ENCODE measurements around the gene SYTL4.

Gene SYTL4

DNA sequence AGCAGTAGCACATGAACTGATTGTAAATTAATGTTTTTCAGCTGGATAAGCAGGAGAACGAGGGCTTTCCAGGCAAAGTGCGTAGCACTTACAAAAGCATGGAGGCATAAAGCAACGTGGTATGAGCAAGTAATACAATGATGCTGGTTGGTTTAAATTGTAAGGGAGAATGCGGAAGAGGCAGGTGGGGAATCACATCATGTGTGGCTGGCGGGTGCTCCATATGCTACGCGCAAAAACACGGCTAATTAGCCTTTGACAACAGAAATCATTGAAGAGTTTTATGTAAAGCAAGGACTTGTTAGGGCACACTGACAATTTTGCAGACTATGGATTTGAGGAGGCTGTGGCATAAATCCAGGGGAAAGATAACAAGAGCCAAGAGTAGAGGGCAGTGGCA lies 14.6 kb downstream of the SYTL4 start:
- TF ChIP-seq, protein P1, sequence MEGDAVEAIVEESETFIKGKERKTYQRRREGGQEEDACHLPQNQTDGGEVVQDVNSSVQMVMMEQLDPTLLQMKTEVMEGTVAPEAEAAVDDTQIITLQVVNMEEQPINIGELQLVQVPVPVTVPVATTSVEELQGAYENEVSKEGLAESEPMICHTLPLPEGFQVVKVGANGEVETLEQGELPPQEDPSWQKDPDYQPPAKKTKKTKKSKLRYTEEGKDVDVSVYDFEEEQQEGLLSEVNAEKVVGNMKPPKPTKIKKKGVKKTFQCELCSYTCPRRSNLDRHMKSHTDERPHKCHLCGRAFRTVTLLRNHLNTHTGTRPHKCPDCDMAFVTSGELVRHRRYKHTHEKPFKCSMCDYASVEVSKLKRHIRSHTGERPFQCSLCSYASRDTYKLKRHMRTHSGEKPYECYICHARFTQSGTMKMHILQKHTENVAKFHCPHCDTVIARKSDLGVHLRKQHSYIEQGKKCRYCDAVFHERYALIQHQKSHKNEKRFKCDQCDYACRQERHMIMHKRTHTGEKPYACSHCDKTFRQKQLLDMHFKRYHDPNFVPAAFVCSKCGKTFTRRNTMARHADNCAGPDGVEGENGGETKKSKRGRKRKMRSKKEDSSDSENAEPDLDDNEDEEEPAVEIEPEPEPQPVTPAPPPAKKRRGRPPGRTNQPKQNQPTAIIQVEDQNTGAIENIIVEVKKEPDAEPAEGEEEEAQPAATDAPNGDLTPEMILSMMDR (conservative IDR thresholded peaks at IDR 0.05; ENCODE audit: low read depth, low read length): no peak
- Histone ChIP-seq H3K4me3 (IDR thresholded peaks at IDR 0.05; ENCODE audit: insufficient read depth, low read depth, low read length) (no peak overlapping the region), H3K4me1 (ENCODE audit: low read depth, poor library complexity, severe bottlenecking) (no peaks in the 10 kb centered on the region), H3K27me3 (ENCODE audit: insufficient read depth, low read depth) (no peaks in the 10 kb centered on the region), H4K20me1 (ENCODE audit: insufficient read depth) (no peaks in the 10 kb centered on the region), H3K4me2 (no peak overlapping the region), H3K27ac (no peak overlapping the region), H2AFZ (ENCODE audit: low read depth) (no peak overlapping the region), H3K9ac (no peak overlapping the region), H3K79me2 (ENCODE audit: insufficient read depth, low read depth) (no peaks in the 10 kb centered on the region), H3K36me3 (ENCODE audit: insufficient read depth) (no peaks in the 10 kb centered on the region)

DNA sequence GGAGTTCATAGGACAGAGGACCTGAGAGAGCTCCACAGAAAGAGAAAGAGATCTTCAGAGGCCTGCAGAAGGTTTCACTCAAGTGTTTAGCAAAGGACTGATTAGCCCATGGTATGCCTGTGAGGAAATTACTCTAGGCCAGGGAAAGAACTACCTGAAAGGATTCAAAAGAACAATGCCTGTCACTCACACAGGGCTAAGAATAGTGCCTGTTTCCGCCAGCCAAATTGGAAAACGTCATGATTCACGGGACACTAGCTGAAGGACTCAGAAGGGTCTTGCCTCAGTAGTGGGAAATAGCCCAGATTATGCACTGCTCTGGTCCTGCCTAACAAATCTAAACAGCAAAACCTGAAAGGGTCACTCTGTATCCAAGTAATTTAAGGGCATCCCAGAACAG lies 21.1 kb downstream of the SYTL4 start:
- no peaks in the 10 kb centered on the region for H3K4me1 ChIP-seq (ENCODE audit: low read depth, poor library complexity, severe bottlenecking)
- no peaks in the 10 kb centered on the region for H3K36me3 ChIP-seq (ENCODE audit: insufficient read depth)
- H3K79me2 ChIP-seq (ENCODE audit: insufficient read depth, low read depth): no peaks in the 10 kb centered on the region
- H3K9ac ChIP-seq: no peak overlapping the region
- H3K4me2 ChIP-seq: no peak overlapping the region
- no peaks in the 10 kb centered on the region for H3K27me3 ChIP-seq (ENCODE audit: insufficient read depth, low read depth)
- H4K20me1 ChIP-seq (ENCODE audit: insufficient read depth): no peaks in the 10 kb centered on the region
- no peak overlapping the region for H3K4me3 ChIP-seq (IDR thresholded peaks at IDR 0.05; ENCODE audit: insufficient read depth, low read depth, low read length)
- no peak overlapping the region for H3K27ac ChIP-seq
- no peak overlapping the region for H2AFZ ChIP-seq (ENCODE audit: low read depth)
- TF ChIP-seq, protein P1 (conservative IDR thresholded peaks at IDR 0.05; ENCODE audit: low read depth, low read length): no peak

DNA sequence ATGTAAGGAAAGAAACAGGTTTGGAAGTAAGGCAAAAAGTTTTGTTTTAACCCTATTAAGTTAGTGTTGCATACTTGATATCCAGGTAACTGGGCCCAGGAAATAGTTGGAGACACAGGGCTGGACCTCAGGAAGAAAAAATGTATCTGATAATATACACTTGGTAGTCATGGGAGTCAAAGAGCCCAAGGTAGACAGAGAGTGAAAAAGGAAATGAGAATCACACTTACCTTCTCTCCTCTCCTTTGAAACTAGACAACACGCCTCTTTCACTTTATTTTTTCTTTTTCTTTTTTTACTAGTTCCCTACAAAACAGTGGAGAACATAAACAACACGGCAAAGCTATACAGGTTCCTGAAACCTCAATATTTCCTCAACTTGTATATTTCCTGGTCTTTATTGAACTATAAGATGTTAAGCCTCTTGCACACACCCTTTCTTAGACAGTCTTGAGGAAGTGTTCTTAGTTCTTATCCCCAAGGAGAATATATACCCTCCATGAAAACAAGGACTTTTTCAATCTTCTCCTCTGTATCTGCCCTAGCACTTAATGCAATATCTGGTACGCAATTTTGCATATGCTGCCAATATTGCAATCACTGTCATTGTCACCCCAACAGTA lies 27.2 kb downstream of the SYTL4 start:
- Histone ChIP-seq H3K27ac (no peak overlapping the region), H3K79me2 (ENCODE audit: insufficient read depth, low read depth) (no peaks in the 10 kb centered on the region), H3K4me2 (no peak overlapping the region), H3K4me1 (ENCODE audit: low read depth, poor library complexity, severe bottlenecking) (no peaks in the 10 kb centered on the region), H2AFZ (ENCODE audit: low read depth) (no peak overlapping the region), H4K20me1 (ENCODE audit: insufficient read depth) (no peaks in the 10 kb centered on the region), H3K9ac (no peak overlapping the region), H3K4me3 (IDR thresholded peaks at IDR 0.05; ENCODE audit: insufficient read depth, low read depth, low read length) (no peak overlapping the region), H3K36me3 (ENCODE audit: insufficient read depth) (no peaks in the 10 kb centered on the region), H3K27me3 (ENCODE audit: insufficient read depth, low read depth) (no peaks in the 10 kb centered on the region)
- TF ChIP-seq, protein P1 (conservative IDR thresholded peaks at IDR 0.05; ENCODE audit: low read depth, low read length): no peak

DNA sequence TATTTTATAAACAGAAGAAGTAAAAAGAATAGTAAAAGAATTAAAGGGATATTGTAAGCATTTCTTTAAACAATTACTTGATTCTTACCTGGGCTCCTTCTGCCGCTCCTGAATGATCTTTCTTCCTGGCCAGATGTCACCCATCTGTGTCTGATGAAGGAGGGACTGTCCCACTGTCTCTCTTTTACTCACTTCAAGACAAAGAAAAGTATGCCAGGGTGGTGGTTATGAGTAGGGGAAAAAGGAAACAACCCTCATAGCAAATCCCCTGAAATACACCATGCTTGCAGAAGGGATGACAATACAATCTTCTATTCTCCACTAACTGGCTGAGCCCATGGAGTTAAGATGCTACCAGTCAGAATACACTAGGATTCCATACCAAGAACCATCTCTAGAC lies 31.1 kb downstream of the SYTL4 start:
- H3K9ac ChIP-seq: no peak overlapping the region
- H3K27me3 ChIP-seq (ENCODE audit: insufficient read depth, low read depth): no peaks in the 10 kb centered on the region
- no peaks in the 10 kb centered on the region for H3K4me1 ChIP-seq (ENCODE audit: low read depth, poor library complexity, severe bottlenecking)
- no peak overlapping the region for H3K27ac ChIP-seq
- H3K36me3 ChIP-seq (ENCODE audit: insufficient read depth): no peaks in the 10 kb centered on the region
- TF ChIP-seq, protein P1 (conservative IDR thresholded peaks at IDR 0.05; ENCODE audit: low read depth, low read length): no peak
- H3K4me3 ChIP-seq (IDR thresholded peaks at IDR 0.05; ENCODE audit: insufficient read depth, low read depth, low read length): no peak overlapping the region
- no peak overlapping the region for H2AFZ ChIP-seq (ENCODE audit: low read depth)
- no peaks in the 10 kb centered on the region for H4K20me1 ChIP-seq (ENCODE audit: insufficient read depth)
- H3K79me2 ChIP-seq (ENCODE audit: insufficient read depth, low read depth): no peaks in the 10 kb centered on the region
- H3K4me2 ChIP-seq: no peak overlapping the region
